KMS-11 (cell line): ENCODE results near the gene ELMO1.
A peak's percentile ranks its signal among the peaks of the same experiment; 100 is the strongest.

Source experiments
- H2AFZ ChIP-seq: fragments of 200-600 bp; sonication (generic); 2 replicates; pipeline ENCODE4 v1.6.1; 2016; ENCODE audit warnings: antibody characterized with exemption, mixed run types, low read depth
- H3K27ac ChIP-seq: fragments of 200-600 bp; sonication (generic); 2 replicates; pipeline ENCODE4 v1.6.1; 2016; ENCODE audit warnings: mild to moderate bottlenecking, mixed run types
- H3K27me3 ChIP-seq: fragments of 200-600 bp; sonication (generic); 2 replicates; pipeline ENCODE4 v1.6.1; 2017; ENCODE audit warnings: mild to moderate bottlenecking, low read depth, mixed run types, moderate library complexity; ENCODE audit not compliant: insufficient read depth
- H3K36me3 ChIP-seq: fragments of 200-600 bp; sonication (generic); 2 replicates; pipeline ENCODE4 v1.6.1; 2017; ENCODE audit warnings: mild to moderate bottlenecking, mixed run types; ENCODE audit not compliant: insufficient read depth
- H3K4me1 ChIP-seq: fragments of 200-600 bp; sonication (generic); 2 replicates; pipeline ENCODE4 v1.6.1; 2016; ENCODE audit warnings: mild to moderate bottlenecking, low read depth, mixed run types; ENCODE audit not compliant: poor library complexity, severe bottlenecking
- H3K4me2 ChIP-seq: fragments of 200-600 bp; sonication (generic); 2 replicates; pipeline ENCODE4 v1.7.0; 2016; ENCODE audit warnings: mild to moderate bottlenecking, mixed run types
- H3K4me3 ChIP-seq: fragments of 200-600 bp; sonication (generic); IDR thresholded peaks from 2 replicates; pipeline ENCODE4 v1.6.1; 2017; ENCODE audit warnings: low read depth, low read length, mixed read lengths; ENCODE audit not compliant: insufficient read depth
- H3K79me2 ChIP-seq: fragments of 200-600 bp; sonication (generic); 2 replicates; pipeline ENCODE4 v1.6.1; 2016; ENCODE audit warnings: low read depth, mixed run types; ENCODE audit not compliant: insufficient read depth
- H3K9ac ChIP-seq: fragments of 200-600 bp; sonication (generic); 2 replicates; pipeline ENCODE4 v1.6.1; 2016; ENCODE audit warnings: mild to moderate bottlenecking, mixed run types
- H4K20me1 ChIP-seq: fragments of 200-600 bp; sonication (generic); 2 replicates; pipeline ENCODE4 v1.6.1; 2016; ENCODE audit warnings: mild to moderate bottlenecking, mixed run types; ENCODE audit not compliant: insufficient read depth
- CTCF ChIP-seq: fragments of 200-600 bp; sonication (generic); conservative IDR thresholded peaks from 2 replicates; pipeline ENCODE4 v1.6.1; 2017; ENCODE audit warnings: low read depth, mild to moderate bottlenecking, antibody characterized with exemption, low read length, moderate library complexity, mixed read lengths

ELMO1 gene

GRCh38 chr7:37212051-37212450 is 236.6 kb downstream of the ELMO1 start:
- H3K4me2 ChIP-seq: peak overlapping the region; percentile 96
- no peaks in the 10 kb centered on the region for H3K36me3 ChIP-seq
- H3K27me3 ChIP-seq: no peaks in the 10 kb centered on the region
- no peaks in the 10 kb centered on the region for H4K20me1 ChIP-seq
- no peak overlapping the region for H3K4me3 ChIP-seq
- no peak for TF ChIP-seq CTCF
- H3K79me2 ChIP-seq: peaks cover 5% of the 10 kb centered on the region; the same call in 1 of the 2 replicates
- H3K4me1 ChIP-seq: peaks cover 100% of the 10 kb centered on the region
- H2AFZ ChIP-seq: no peak overlapping the region
- H3K27ac ChIP-seq: peak overlapping the region; percentile 72
- no peak overlapping the region for H3K9ac ChIP-seq

GRCh38 chr7:37211097-37211880 is 237.4 kb downstream of the ELMO1 start:
- no peak overlapping the region for H3K9ac ChIP-seq
- H2AFZ ChIP-seq: no peak overlapping the region
- H3K27me3 ChIP-seq: no peaks in the 10 kb centered on the region
- H4K20me1 ChIP-seq: no peaks in the 10 kb centered on the region
- H3K79me2 ChIP-seq: peaks cover 5% of the 10 kb centered on the region; the same call in 1 of the 2 replicates
- H3K36me3 ChIP-seq: no peaks in the 10 kb centered on the region
- H3K4me1 ChIP-seq: peaks cover 100% of the 10 kb centered on the region
- peak overlapping the region; percentile 72; the same call in 1 of the 2 replicates for H3K27ac ChIP-seq
- no peak for TF ChIP-seq CTCF
- H3K4me3 ChIP-seq: no peak overlapping the region
- peak overlapping the region; percentile 96 for H3K4me2 ChIP-seq

- TF ChIP-seq CTCF: no peak
Observed at GRCh38 chr7:37209195-37209594, 239.5 kb downstream of the ELMO1 start.

GRCh38 chr7:37208528-37208927 is 240.1 kb downstream of the ELMO1 start:
- TF ChIP-seq CTCF: peak; percentile 66
- Histone ChIP-seq H3K27me3 (no peaks in the 10 kb centered on the region), H3K79me2 (peaks cover 5% of the 10 kb centered on the region; the same call in 1 of the 2 replicates), H3K4me3 (no peak overlapping the region), H3K36me3 (no peaks in the 10 kb centered on the region; the same call in 1 of the 2 replicates), H3K9ac (peak overlapping the region; percentile 23; the same call in 1 of the 2 replicates), H3K4me1 (peaks cover 98% of the 10 kb centered on the region), H3K27ac (peak overlapping the region; percentile 68), H4K20me1 (no peaks in the 10 kb centered on the region), H3K4me2 (peak overlapping the region; percentile 78), H2AFZ (no peak overlapping the region)

More at GRCh38 chr7:37209195-37209594, 239.5 kb downstream of the ELMO1 start:
- H3K9ac ChIP-seq: peak overlapping the region; percentile 23; the same call in 1 of the 2 replicates
- H3K4me3 ChIP-seq: no peak overlapping the region
- no peaks in the 10 kb centered on the region; the same call in 1 of the 2 replicates for H3K36me3 ChIP-seq
- no peaks in the 10 kb centered on the region for H3K27me3 ChIP-seq
- no peak overlapping the region for H2AFZ ChIP-seq
- no peaks in the 10 kb centered on the region for H4K20me1 ChIP-seq
- peaks cover 5% of the 10 kb centered on the region; the same call in 1 of the 2 replicates for H3K79me2 ChIP-seq
- peaks cover 100% of the 10 kb centered on the region for H3K4me1 ChIP-seq
- peak overlapping the region; percentile 78 for H3K4me2 ChIP-seq
- H3K27ac ChIP-seq: peak overlapping the region; percentile 68
